GM10266 (cell line): ENCODE measurements around the gene TOGARAM2.
"Not testable (repeated sequence)": the region's sequence is repeated elsewhere in the genome, so short reads cannot be mapped to it uniquely, and the experiment has no call there.

ENCODE experiments used
- DNase-seq: peaks from one replicate; pipeline ENCODE4 v3.0.0; 2012; ENCODE audit errors: extremely low spot score
- CTCF ChIP-seq: IDR thresholded peaks from 2 replicates; pipeline ENCODE4 v1.5.1; 2012; ENCODE audit warnings: mild to moderate bottlenecking, low read depth; ENCODE audit not compliant: control insufficient read depth, insufficient read depth; ENCODE audit errors: missing control alignments

Gene TOGARAM2

GRCh38 chr2:29084554-29084953 is 103.5 kb downstream of the TOGARAM2 start:
- TF ChIP-seq CTCF = no peak
- no peak for DNase-seq

GRCh38 chr2:29090311-29090710 is 109.2 kb downstream of the TOGARAM2 start:
- DNase-seq = not testable (repeated sequence)

GRCh38 chr2:29096969-29097368 is 115.9 kb downstream of the TOGARAM2 start:
- DNase-seq = no peak
- TF ChIP-seq CTCF = no peak

GRCh38 chr2:29097569-29097968 is 116.5 kb downstream of the TOGARAM2 start:
- no peak for DNase-seq

GRCh38 chr2:29100564-29100963 is 119.5 kb downstream of the TOGARAM2 start:
- DNase-seq = no peak
- TF ChIP-seq CTCF = no peak

More at GRCh38 chr2:29097569-29097968, 116.5 kb downstream of the TOGARAM2 start:
- TF ChIP-seq CTCF = no peak
